Liver (tissue), 9 donors: ENCODE data around the gene ATAD3C. TPM values are rescaled to one million over a fixed set of nuclear protein-coding genes. Genes with fewer than 3 reads are reported as not detected.

Experiments used
- DNase-seq: peaks from one replicate; pipeline ENCODE4 v3.0.0-alpha.2; 2017; ENCODE audit warnings: low spot score
- H3K27ac ChIP-seq, 2 donors: one replicate each; pipeline ENCODE4 v1.7.0; 2013; ENCODE audit warnings: inconsistent platforms in 2 of 2, low read length in 2 of 2, control low read depth in 1 of 2, low read depth in 1 of 2, mild to moderate bottlenecking in 1 of 2
- H3K27me3 ChIP-seq, 4 donors: one replicate each; pipeline versions ENCODE4 v1.6.1 to v1.7.0; 2013; ENCODE audit warnings: low read length in 3 of 4, inconsistent platforms in 1 of 4, mild to moderate bottlenecking in 1 of 4, moderate library complexity in 1 of 4; ENCODE audit not compliant: control insufficient read depth in 4 of 4, insufficient read depth in 4 of 4
- H3K36me3 ChIP-seq, 4 donors: one replicate each; pipeline versions ENCODE4 v1.6.1 to v1.7.0; 2013; ENCODE audit warnings: low read length in 3 of 4, mild to moderate bottlenecking in 3 of 4, low read depth in 1 of 4, moderate library complexity in 1 of 4; ENCODE audit not compliant: control insufficient read depth in 4 of 4, insufficient read depth in 3 of 4
- H3K4me1 ChIP-seq, 4 donors: one replicate each; pipeline versions ENCODE4 v1.6.1 to v1.7.0; 2013; ENCODE audit warnings: low read length in 3 of 4, mild to moderate bottlenecking in 3 of 4, moderate library complexity in 1 of 4; ENCODE audit not compliant: control insufficient read depth in 4 of 4, insufficient read depth in 4 of 4
- H3K4me3 ChIP-seq, 3 donors: one replicate each; pipeline versions ENCODE4 v1.6.1 to v1.7.0; 2013; ENCODE audit warnings: low read length in 3 of 3, control low read depth in 1 of 3, low read depth in 1 of 3, mild to moderate bottlenecking in 1 of 3
- H3K9ac ChIP-seq, 2 donors: one replicate each; pipeline ENCODE4 v1.7.0; 2013; ENCODE audit warnings: low read length in 2 of 2, mild to moderate bottlenecking in 2 of 2, moderate library complexity in 2 of 2, control low read depth in 1 of 2, low read depth in 1 of 2
- H3K9me3 ChIP-seq, 4 donors: one replicate each; pipeline versions ENCODE4 v1.6.1 to v1.7.0; 2013; ENCODE audit warnings: low read length in 3 of 4; ENCODE audit not compliant: control insufficient read depth in 4 of 4
- CTCF ChIP-seq: fragments of 150-350 bp; IDR thresholded peaks from 2 replicates; pipeline ENCODE4 v1.5.1; 2017; ENCODE audit warnings: improper control_type of control experiment, low read depth, low read length; ENCODE audit not compliant: missing input control
- EGR1 ChIP-seq, 2 donors: IDR thresholded peaks; 2 replicates each; pipeline ENCODE4 v1.6.1; 2016 to 2018; ENCODE audit warnings: antibody characterized with exemption in 2 of 2, low read depth in 2 of 2
- FOXA2 ChIP-seq: IDR thresholded peaks from 2 replicates; pipeline ENCODE4 v1.6.1; 2016; ENCODE audit warnings: antibody characterized with exemption
- GABPA ChIP-seq, 2 donors: IDR thresholded peaks in 1 of 2; conservative IDR thresholded peaks in 1 of 2; 2 replicates each; pipeline ENCODE4 v1.6.1; 2016; ENCODE audit warnings: antibody characterized with exemption in 2 of 2, mild to moderate bottlenecking in 1 of 2, moderate library complexity in 1 of 2
- HNF4A ChIP-seq, 2 donors: conservative IDR thresholded peaks; 2 replicates each; pipeline ENCODE4 v1.6.1; 2016; ENCODE audit warnings: antibody characterized with exemption in 2 of 2, mild to moderate bottlenecking in 2 of 2
- HNF4G ChIP-seq: IDR thresholded peaks from 2 replicates; pipeline ENCODE4 v1.6.1; 2016; ENCODE audit warnings: antibody characterized with exemption
- JUND ChIP-seq, 2 donors: IDR thresholded peaks; 2 replicates each; pipeline ENCODE4 v1.6.1; 2016; ENCODE audit warnings: antibody characterized with exemption in 2 of 2
- MAX ChIP-seq: IDR thresholded peaks from 2 replicates; pipeline ENCODE4 v1.6.1; 2016; ENCODE audit warnings: antibody characterized with exemption
- NR2F2 ChIP-seq: IDR thresholded peaks from 2 replicates; pipeline ENCODE4 v1.6.1; 2016; ENCODE audit warnings: antibody characterized with exemption
- RAD21 ChIP-seq, 2 donors: IDR thresholded peaks; 2 replicates each; pipeline ENCODE4 v1.6.1; 2016; ENCODE audit warnings: antibody characterized with exemption in 2 of 2, mild to moderate bottlenecking in 2 of 2
- RXRA ChIP-seq, 2 donors: IDR thresholded peaks; 2 replicates each; pipeline ENCODE4 v1.6.1; 2017 to 2018; ENCODE audit warnings: antibody characterized with exemption in 2 of 2, mild to moderate bottlenecking in 1 of 2
- SP1 ChIP-seq: IDR thresholded peaks from 2 replicates; pipeline ENCODE4 v1.6.1; 2018; ENCODE audit warnings: antibody characterized with exemption, mild to moderate bottlenecking
- TAF1 ChIP-seq: conservative IDR thresholded peaks from 2 replicates; pipeline ENCODE4 v1.6.1; 2016; ENCODE audit warnings: antibody characterized with exemption, mild to moderate bottlenecking
- YY1 ChIP-seq: IDR thresholded peaks from 2 replicates; pipeline ENCODE4 v1.6.1; 2016; ENCODE audit warnings: antibody characterized with exemption, mild to moderate bottlenecking
- ZBTB33 ChIP-seq: IDR thresholded peaks from 2 replicates; pipeline ENCODE4 v1.6.1; 2016; ENCODE audit warnings: antibody characterized with exemption
- WGBS: extraction: QIAGEN DNeasy Blood & Tissue Kit; methylation state at CpG from one replicate; pipeline ENCODE4 v1.1.7; 2013; 5-methylcytosine and 5-hydroxymethylcytosine counted together
- polyA plus RNA-seq, 2 donors: library from polyadenylated mRNA; stranded (reverse) in 1 of 2; unstranded in 1 of 2; fragments of 200-250 nt in 1 of 2; fragments of >200 nt in 1 of 2; fragmentation: Nextera tagmentation in 1 of 2; extraction: Ambion mirVana in 1 of 2; gene quantifications; one replicate each; pipeline versions ENCODE4 v1.2.1 to v1.2.3, GENCODE V29; 2013 to 2015
- total RNA-seq, 2 donors: library from RNA; depleted of rRNA; stranded (reverse); fragments of >200 nt; gene quantifications; one replicate each; pipeline ENCODE4 v1.2.3, GENCODE V29; 2014
- TF ChIP-seq, protein P1 (sequence below): IDR thresholded peaks from 2 replicates; pipeline ENCODE4 v1.6.1; 2016; ENCODE audit warnings: antibody characterized with exemption
- TF ChIP-seq, protein P2 (sequence below): IDR thresholded peaks from 2 replicates; pipeline ENCODE4 v1.6.1; 2016; ENCODE audit warnings: antibody characterized with exemption, mild to moderate bottlenecking
- donor health status: healthy.
- donor health status: healthy.
- donor health status: healthy.
- donor health status: healthy.
- donor health status: healthy.

Gene ATAD3C
- total and polyA plus RNA-seq, 4 donors: 0.19 to 4.8 (median 0.88) TPM

GRCh38 chr1:1426496-1427105, 22.9 kb upstream of the ATAD3C start:
- no peak overlapping the region for H3K4me3 ChIP-seq
- no peaks in the 10 kb centered on the region for H3K27me3 ChIP-seq
- H3K27ac ChIP-seq: no peak overlapping the region
- H3K9me3 ChIP-seq: no peaks in the 10 kb centered on the region
- no peak for DNase-seq
- H3K36me3 ChIP-seq: no peaks in the 10 kb centered on the region
- TF ChIP-seq MAX (no peak), GABPA (IDR thresholded peaks at IDR 0.05 in 1 of 2, conservative IDR thresholded peaks at IDR 0.05 in 1 of 2) (no peak), NR2F2 (no peak), JUND (IDR thresholded peaks at IDR 0.05) (no peak), YY1 (no peak), SP1 (no peak), TAF1 (no peak), CTCF (no peak), EGR1 (IDR thresholded peaks at IDR 0.05; ENCODE audit: low read depth in 2 of 2) (no peak), RAD21 (IDR thresholded peaks at IDR 0.05) (no peak), RXRA (IDR thresholded peaks at IDR 0.05) (no peak), HNF4G (no peak)
- TF ChIP-seq, protein P1, sequence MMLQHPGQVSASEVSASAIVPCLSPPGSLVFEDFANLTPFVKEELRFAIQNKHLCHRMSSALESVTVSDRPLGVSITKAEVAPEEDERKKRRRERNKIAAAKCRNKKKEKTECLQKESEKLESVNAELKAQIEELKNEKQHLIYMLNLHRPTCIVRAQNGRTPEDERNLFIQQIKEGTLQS: no peak
- TF ChIP-seq, protein P2, sequence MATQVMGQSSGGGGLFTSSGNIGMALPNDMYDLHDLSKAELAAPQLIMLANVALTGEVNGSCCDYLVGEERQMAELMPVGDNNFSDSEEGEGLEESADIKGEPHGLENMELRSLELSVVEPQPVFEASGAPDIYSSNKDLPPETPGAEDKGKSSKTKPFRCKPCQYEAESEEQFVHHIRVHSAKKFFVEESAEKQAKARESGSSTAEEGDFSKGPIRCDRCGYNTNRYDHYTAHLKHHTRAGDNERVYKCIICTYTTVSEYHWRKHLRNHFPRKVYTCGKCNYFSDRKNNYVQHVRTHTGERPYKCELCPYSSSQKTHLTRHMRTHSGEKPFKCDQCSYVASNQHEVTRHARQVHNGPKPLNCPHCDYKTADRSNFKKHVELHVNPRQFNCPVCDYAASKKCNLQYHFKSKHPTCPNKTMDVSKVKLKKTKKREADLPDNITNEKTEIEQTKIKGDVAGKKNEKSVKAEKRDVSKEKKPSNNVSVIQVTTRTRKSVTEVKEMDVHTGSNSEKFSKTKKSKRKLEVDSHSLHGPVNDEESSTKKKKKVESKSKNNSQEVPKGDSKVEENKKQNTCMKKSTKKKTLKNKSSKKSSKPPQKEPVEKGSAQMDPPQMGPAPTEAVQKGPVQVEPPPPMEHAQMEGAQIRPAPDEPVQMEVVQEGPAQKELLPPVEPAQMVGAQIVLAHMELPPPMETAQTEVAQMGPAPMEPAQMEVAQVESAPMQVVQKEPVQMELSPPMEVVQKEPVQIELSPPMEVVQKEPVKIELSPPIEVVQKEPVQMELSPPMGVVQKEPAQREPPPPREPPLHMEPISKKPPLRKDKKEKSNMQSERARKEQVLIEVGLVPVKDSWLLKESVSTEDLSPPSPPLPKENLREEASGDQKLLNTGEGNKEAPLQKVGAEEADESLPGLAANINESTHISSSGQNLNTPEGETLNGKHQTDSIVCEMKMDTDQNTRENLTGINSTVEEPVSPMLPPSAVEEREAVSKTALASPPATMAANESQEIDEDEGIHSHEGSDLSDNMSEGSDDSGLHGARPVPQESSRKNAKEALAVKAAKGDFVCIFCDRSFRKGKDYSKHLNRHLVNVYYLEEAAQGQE: no peak
- H3K4me1 ChIP-seq: peaks cover 11 to 23% (median 16%) of the 10 kb centered on the region in 4 donors
- no peak overlapping the region for H3K9ac ChIP-seq
- WGBS: 58% methylated on average over 19 of the region's 19 CpGs

- Histone ChIP-seq H3K4me1 (peaks cover 11 to 30% (median 21%) of the 10 kb centered on the region in 4 donors), H3K9me3 (no peaks in the 10 kb centered on the region), H3K4me3 (peak overlapping the region in 1 of 3 donors; percentile 39), H3K36me3 (no peaks in the 10 kb centered on the region), H3K27me3 (no peaks in the 10 kb centered on the region), H3K27ac (no peak overlapping the region), H3K9ac (no peak overlapping the region)
- TF ChIP-seq TAF1: no peak
- TF ChIP-seq JUND (IDR thresholded peaks at IDR 0.05): no peak
- TF ChIP-seq RAD21 (IDR thresholded peaks at IDR 0.05): no peak
- TF ChIP-seq FOXA2: no peak
- no peak for TF ChIP-seq MAX
- no peak for TF ChIP-seq RXRA (IDR thresholded peaks at IDR 0.05)
- TF ChIP-seq, protein P1: no peak
- no peak for TF ChIP-seq GABPA (IDR thresholded peaks at IDR 0.05 in 1 of 2, conservative IDR thresholded peaks at IDR 0.05 in 1 of 2)
- TF ChIP-seq, protein P2: no peak
- TF ChIP-seq YY1: no peak
- no peak for TF ChIP-seq HNF4A (conservative IDR thresholded peaks at IDR 0.05)
- no peak for TF ChIP-seq SP1
- no peak for TF ChIP-seq EGR1 (IDR thresholded peaks at IDR 0.05; ENCODE audit: low read depth in 2 of 2)
- no peak for TF ChIP-seq ZBTB33
- WGBS: 16% methylated on average over 66 of the region's 66 CpGs
- DNase-seq: no peak
Observed at GRCh38 chr1:1427106-1427819, 22.2 kb upstream of the ATAD3C start.
